ENCODE results near the gene ANGPTL4. TPM values are rescaled to one million over a fixed set of nuclear protein-coding genes. Genes with fewer than 3 reads are reported as not detected.

ANGPTL4 gene
- polyA plus RNA-seq, 2 donors, result 27.2 to 126 TPM

- H3K4me3 ChIP-seq (ENCODE audit: low read depth in 1 of 2, low read length in 2 of 2), result no peak overlapping the region
- peaks cover 2 to 3% of the 10 kb centered on the region in 2 donors for H3K4me1 ChIP-seq (ENCODE audit: control insufficient read depth in 2 of 2, insufficient read depth in 2 of 2, low read length in 1 of 2)
- 29 to 37% methylated on average over 9 of the region's 9 CpGs for WGBS, 2 donors
- H3K36me3 ChIP-seq (ENCODE audit: control insufficient read depth in 2 of 2, insufficient read depth in 2 of 2, low read length in 1 of 2), result peaks cover 0 to 11% of the 10 kb centered on the region in 2 donors
- H3K27ac ChIP-seq (ENCODE audit: low read depth in 2 of 2, low read length in 1 of 2), result peak overlapping the region; percentile 68 to 73
- H3K27me3 ChIP-seq (ENCODE audit: control insufficient read depth in 1 of 2, insufficient read depth in 2 of 2, low read length in 2 of 2), result no peaks in the 10 kb centered on the region
- no peaks in the 10 kb centered on the region for H3K9me3 ChIP-seq (ENCODE audit: control insufficient read depth in 2 of 2, insufficient read depth in 1 of 2, low read depth in 1 of 2, low read length in 1 of 2)
Measured at GRCh38 chr19:8423817-8424223, 59.9 kb downstream of the ANGPTL4 start.

Other genes with a start within 250 kb of the ANGPTL4 start
- under 1 TPM; under 0.01 to 0.02 TPM for gene FBN3, start 214.6 kb upstream of the ANGPTL4 start, polyA plus RNA-seq
- gene CERS4, start 154.8 kb upstream of the ANGPTL4 start, polyA plus RNA-seq, result 10 to 100 TPM; 67.7 to 70.0 TPM
- gene CD320, start 55.8 kb upstream of the ANGPTL4 start, polyA plus RNA-seq, result 10 to 100 TPM in 1 of 2 donors, 1 to 10 TPM in 1; 9.4 to 17.9 TPM
- 100 to 1,000 TPM; 103 to 112 TPM for gene NDUFA7, start 42.8 kb upstream of the ANGPTL4 start, polyA plus RNA-seq
- gene RPS28, start 42.7 kb upstream of the ANGPTL4 start, polyA plus RNA-seq, result 100 to 1,000 TPM; 725 to 804 TPM
- gene KANK3, start 20.9 kb upstream of the ANGPTL4 start, polyA plus RNA-seq, result 1 to 10 TPM; 4.2 to 5.2 TPM
- gene RAB11B, start 26.2 kb downstream of the ANGPTL4 start, polyA plus RNA-seq, result 10 to 100 TPM; 60.8 to 75.3 TPM
- gene MARCHF2, start 49.1 kb downstream of the ANGPTL4 start, polyA plus RNA-seq, result 10 to 100 TPM; 22.0 to 29.0 TPM
- 100 to 1,000 TPM in 1 of 2 donors, 10 to 100 TPM in 1; 49.9 to 134 TPM for gene HNRNPM, start 80.8 kb downstream of the ANGPTL4 start, polyA plus RNA-seq
- gene PRAM1, start 138.5 kb downstream of the ANGPTL4 start, polyA plus RNA-seq, result 1 to 10 TPM in 1 of 2 donors, under 1 TPM in 1; 0.28 to 1.4 TPM
- gene ZNF414, start 150.0 kb downstream of the ANGPTL4 start, polyA plus RNA-seq, result 10 to 100 TPM; 22.6 to 27.2 TPM
- gene MYO1F, start 213.3 kb downstream of the ANGPTL4 start, polyA plus RNA-seq, result 1 to 10 TPM; 2.5 to 7.9 TPM
- gene ADAMTS10, start 246.6 kb downstream of the ANGPTL4 start, polyA plus RNA-seq, result 10 to 100 TPM in 1 of 2 donors, 1 to 10 TPM in 1; 7.3 to 11.7 TPM